Measurements from ENCODE around the gene GBE1.

The GBE1 gene

GRCh38 chr3:81572201-81572756 lies 189.2 kb downstream of the GBE1 start:
- H3K9me3 Mint-ChIP-seq, result no peaks in the 10 kb centered on the region
- no peak overlapping the region for H3K4me3 Mint-ChIP-seq
- DNase-seq (ENCODE audit: low spot score in 2 of 2) (no peak), ATAC-seq (no peak)
- H3K27ac Mint-ChIP-seq, result peak overlapping the region; percentile 33
- H3K4me1 Mint-ChIP-seq, result peaks cover 17% of the 10 kb centered on the region
- peaks cover 41% of the 10 kb centered on the region for H3K36me3 Mint-ChIP-seq

GRCh38 chr3:81568378-81568777 lies 193.1 kb downstream of the GBE1 start:
- Mint-ChIP-seq H3K27ac (no peak overlapping the region), H3K36me3 (peaks cover 35% of the 10 kb centered on the region), H3K4me1 (peaks cover 17% of the 10 kb centered on the region), H3K9me3 (peaks cover 7% of the 10 kb centered on the region), H3K4me3 (no peak overlapping the region)
- ATAC-seq, result no peak
- DNase-seq (ENCODE audit: low spot score in 2 of 2), result no peak

DNA sequence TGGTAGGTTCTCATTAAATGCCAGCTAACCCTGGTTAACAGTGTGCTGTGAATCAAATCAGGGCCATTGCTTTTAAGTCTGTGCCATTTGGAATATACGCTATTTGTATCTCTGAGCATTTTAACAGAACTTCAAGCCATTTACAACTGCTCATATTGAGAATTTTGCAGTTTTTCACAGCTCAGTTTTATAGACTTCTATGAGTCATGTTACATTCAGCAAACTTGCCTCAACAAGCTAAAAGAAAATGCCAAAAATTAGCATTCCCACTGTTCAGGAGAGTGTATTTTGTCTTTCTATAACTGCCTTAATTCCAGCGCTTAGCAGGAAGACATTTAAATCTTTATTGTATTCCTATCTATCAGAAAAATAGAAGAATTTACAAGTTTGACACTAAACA lies 196.4 kb downstream of the GBE1 start:
- Mint-ChIP-seq H3K4me1 (no peaks in the 10 kb centered on the region), H3K4me3 (no peak overlapping the region), H3K27ac (no peak overlapping the region), H3K36me3 (peaks cover 18% of the 10 kb centered on the region), H3K9me3 (peaks cover 7% of the 10 kb centered on the region)
- no peak for ATAC-seq
- no peak for DNase-seq (ENCODE audit: low spot score in 2 of 2)

DNA sequence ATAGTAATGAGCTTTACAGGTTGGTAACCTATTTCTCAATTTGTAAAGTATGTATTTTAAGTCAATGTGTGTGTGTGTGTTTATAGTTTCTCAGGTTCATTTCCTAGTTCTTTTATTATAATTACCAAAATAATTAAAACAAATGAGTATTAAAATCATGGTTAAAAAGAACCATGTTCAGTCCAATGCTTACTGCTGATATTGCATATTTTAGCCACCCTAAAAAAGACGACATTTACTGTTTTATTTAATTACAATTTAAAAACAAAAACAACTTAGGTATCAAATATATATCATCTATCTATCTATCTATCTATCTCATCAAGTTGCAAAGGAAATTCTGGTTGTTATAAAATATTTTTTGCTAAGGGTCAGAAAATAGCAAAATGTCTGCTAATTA lies 203.3 kb downstream of the GBE1 start:
- H3K4me3 Mint-ChIP-seq, result no peak overlapping the region
- ATAC-seq, result no peak
- no peaks in the 10 kb centered on the region for H3K9me3 Mint-ChIP-seq
- DNase-seq (ENCODE audit: low spot score in 2 of 2), result no peak
- no peak overlapping the region for H3K27ac Mint-ChIP-seq
- H3K36me3 Mint-ChIP-seq, result peaks cover 11% of the 10 kb centered on the region
- H3K4me1 Mint-ChIP-seq, result peaks cover 9% of the 10 kb centered on the region

DNA sequence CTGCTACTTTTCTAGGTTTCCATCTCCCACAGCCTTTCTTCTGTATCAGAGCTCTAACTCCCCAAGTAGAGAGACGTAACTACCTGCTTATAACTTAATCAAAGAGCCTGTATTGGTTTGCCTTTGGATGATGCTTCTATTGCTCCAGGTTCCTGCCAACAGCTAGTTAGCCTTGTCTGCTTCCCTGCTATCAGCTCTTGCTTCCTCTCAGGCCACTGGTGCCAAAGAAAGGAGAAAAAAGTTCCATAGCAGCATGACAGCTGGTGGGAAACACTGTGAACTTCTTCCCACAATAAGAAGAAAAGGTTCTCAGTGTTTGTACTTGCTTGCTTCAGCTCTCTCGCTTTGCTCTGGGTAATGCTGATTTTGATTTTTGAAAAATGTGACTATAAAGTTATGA lies 206.6 kb downstream of the GBE1 start:
- peaks cover 9% of the 10 kb centered on the region for H3K4me1 Mint-ChIP-seq
- peaks cover 25% of the 10 kb centered on the region for H3K36me3 Mint-ChIP-seq
- no peaks in the 10 kb centered on the region for H3K9me3 Mint-ChIP-seq
- H3K4me3 Mint-ChIP-seq, result no peak overlapping the region
- H3K27ac Mint-ChIP-seq, result no peak overlapping the region
- DNase-seq (ENCODE audit: low spot score in 2 of 2) (no peak), ATAC-seq (no peak)

GRCh38 chr3:81554388-81554787 lies 207.1 kb downstream of the GBE1 start:
- no peak overlapping the region for H3K4me3 Mint-ChIP-seq
- DNase-seq (ENCODE audit: low spot score in 2 of 2) (no peak), ATAC-seq (peak; percentile 89)
- peaks cover 9% of the 10 kb centered on the region for H3K4me1 Mint-ChIP-seq
- peaks cover 25% of the 10 kb centered on the region for H3K36me3 Mint-ChIP-seq
- no peaks in the 10 kb centered on the region for H3K9me3 Mint-ChIP-seq
- H3K27ac Mint-ChIP-seq, result no peak overlapping the region

DNA sequence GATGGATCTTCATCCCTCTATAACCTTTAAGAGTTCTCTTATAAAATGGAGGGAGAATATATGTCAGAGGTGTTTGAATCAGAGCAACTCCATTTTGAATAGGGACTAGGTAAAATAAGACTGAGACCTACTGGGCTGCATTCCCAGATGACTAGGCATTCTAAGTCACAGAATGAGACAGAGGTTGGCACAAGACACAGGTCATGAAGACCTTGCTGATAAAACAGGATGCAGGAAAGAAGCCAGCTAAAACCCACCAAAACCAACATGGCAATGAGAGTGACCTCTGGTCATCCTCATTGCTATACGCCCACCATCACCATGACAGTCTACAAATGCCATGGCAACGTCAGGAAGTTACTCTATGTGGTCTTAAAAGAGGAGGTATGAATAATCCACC lies 211.0 kb downstream of the GBE1 start:
- no peak for DNase-seq (ENCODE audit: low spot score in 2 of 2)
- Mint-ChIP-seq H3K36me3 (peaks cover 19% of the 10 kb centered on the region), H3K4me3 (no peak overlapping the region), H3K9me3 (no peaks in the 10 kb centered on the region), H3K27ac (no peak overlapping the region), H3K4me1 (peaks cover 5% of the 10 kb centered on the region)
- ATAC-seq, result no peak

- H3K27ac Mint-ChIP-seq, result no peak overlapping the region
- H3K9me3 Mint-ChIP-seq, result no peaks in the 10 kb centered on the region
- no peak for ATAC-seq
- peaks cover 2% of the 10 kb centered on the region for H3K4me1 Mint-ChIP-seq
- no peak overlapping the region for H3K4me3 Mint-ChIP-seq
- no peak for DNase-seq (ENCODE audit: low spot score in 2 of 2)
- peaks cover 19% of the 10 kb centered on the region for H3K36me3 Mint-ChIP-seq
Observed at GRCh38 chr3:81549831-81550230, 211.6 kb downstream of the GBE1 start.

DNA sequence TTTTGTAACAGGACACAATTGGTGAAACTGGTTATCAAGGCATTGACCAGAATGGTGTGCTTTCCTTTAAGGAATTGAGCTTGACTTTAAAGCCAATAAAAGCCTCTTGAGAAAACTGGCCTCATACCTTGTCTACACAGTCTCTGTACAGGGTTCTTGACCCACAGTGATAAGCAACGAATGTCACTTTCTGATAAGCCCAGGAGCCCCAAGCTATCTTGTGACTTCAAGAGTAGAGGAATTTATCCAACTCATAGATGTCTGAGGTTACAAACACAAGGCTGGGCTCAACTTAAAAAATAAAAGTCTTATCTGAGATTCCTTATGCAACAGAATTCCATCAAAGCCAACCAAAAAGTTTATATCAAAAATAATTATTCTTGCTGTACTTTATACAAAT lies 212.1 kb downstream of the GBE1 start:
- no peak overlapping the region for H3K27ac Mint-ChIP-seq
- no peaks in the 10 kb centered on the region for H3K9me3 Mint-ChIP-seq
- DNase-seq (ENCODE audit: low spot score in 2 of 2), result no peak
- H3K4me1 Mint-ChIP-seq, result no peaks in the 10 kb centered on the region
- H3K36me3 Mint-ChIP-seq, result peaks cover 19% of the 10 kb centered on the region
- no peak for ATAC-seq
- no peak overlapping the region for H3K4me3 Mint-ChIP-seq

- no peak for DNase-seq (ENCODE audit: low spot score in 2 of 2)
- no peak overlapping the region for H3K27ac Mint-ChIP-seq
- ATAC-seq, result no peak
- peaks cover 5% of the 10 kb centered on the region for H3K36me3 Mint-ChIP-seq
- no peaks in the 10 kb centered on the region for H3K4me1 Mint-ChIP-seq
- H3K9me3 Mint-ChIP-seq, result no peaks in the 10 kb centered on the region
- H3K4me3 Mint-ChIP-seq, result no peak overlapping the region
Observed at GRCh38 chr3:81545572-81545971, 215.9 kb downstream of the GBE1 start.

GRCh38 chr3:81544385-81544784 lies 217.1 kb downstream of the GBE1 start:
- H3K4me3 Mint-ChIP-seq, result no peak overlapping the region
- no peak for ATAC-seq
- H3K4me1 Mint-ChIP-seq, result no peaks in the 10 kb centered on the region
- peaks cover 5% of the 10 kb centered on the region for H3K36me3 Mint-ChIP-seq
- H3K9me3 Mint-ChIP-seq, result no peaks in the 10 kb centered on the region
- no peak overlapping the region for H3K27ac Mint-ChIP-seq
- no peak for DNase-seq (ENCODE audit: low spot score in 2 of 2)

- peak; percentile 36 for ATAC-seq
- H3K27ac Mint-ChIP-seq, result no peak overlapping the region
Observed at GRCh38 chr3:81540787-81541186, 220.7 kb downstream of the GBE1 start.

DNA sequence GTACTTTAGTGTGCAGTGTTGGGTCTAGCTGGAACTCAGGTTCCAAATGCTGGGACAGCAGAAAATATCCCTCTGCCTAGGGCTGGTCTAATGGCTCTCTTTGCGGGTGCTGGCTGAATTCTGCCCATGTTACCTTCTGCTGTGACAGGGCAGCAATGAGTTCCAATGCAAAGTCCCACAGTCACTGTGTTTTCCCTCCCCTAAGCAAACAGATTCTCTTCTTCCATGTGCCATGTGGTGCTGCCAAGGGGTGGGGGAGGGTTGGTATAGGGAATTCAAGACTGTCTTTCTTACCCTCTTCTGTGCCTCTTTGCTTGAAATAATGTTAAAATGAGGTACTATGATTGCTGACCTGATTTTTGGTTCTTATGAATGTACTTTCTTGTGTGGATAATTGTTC lies 229.6 kb downstream of the GBE1 start:
- no peak for DNase-seq (ENCODE audit: low spot score in 2 of 2)
- Mint-ChIP-seq H3K27ac (no peak overlapping the region), H3K4me1 (no peaks in the 10 kb centered on the region), H3K9me3 (peaks cover 7% of the 10 kb centered on the region), H3K4me3 (no peak overlapping the region), H3K36me3 (peaks cover 59% of the 10 kb centered on the region)
- ATAC-seq, result no peak

More at GRCh38 chr3:81540787-81541186, 220.7 kb downstream of the GBE1 start:
- Mint-ChIP-seq H3K4me1 (no peaks in the 10 kb centered on the region), H3K9me3 (no peaks in the 10 kb centered on the region), H3K4me3 (no peak overlapping the region), H3K36me3 (peaks cover 7% of the 10 kb centered on the region)
- DNase-seq (ENCODE audit: low spot score in 2 of 2), result no peak

DNA sequence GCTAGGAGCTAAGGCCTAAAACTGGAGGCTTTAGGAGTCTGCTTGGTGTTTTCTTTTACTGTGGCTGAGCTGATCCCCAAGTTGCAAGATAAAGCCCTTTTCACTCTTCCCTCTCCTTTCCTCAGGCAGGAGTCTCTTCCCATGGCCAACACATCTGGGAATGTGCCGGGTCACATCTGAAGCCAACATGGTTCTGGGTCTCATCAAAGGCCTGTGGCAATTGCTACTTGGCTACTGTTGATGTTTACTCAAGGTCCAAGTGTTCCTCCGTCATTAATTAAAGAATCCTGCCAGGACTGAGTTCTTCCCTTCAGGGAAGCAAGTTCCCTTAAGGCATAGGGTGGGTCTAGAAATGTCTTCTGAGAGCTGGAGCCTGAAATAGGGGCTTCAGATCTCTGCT lies 230.2 kb downstream of the GBE1 start:
- H3K4me3 Mint-ChIP-seq, result no peak overlapping the region
- H3K9me3 Mint-ChIP-seq, result peaks cover 7% of the 10 kb centered on the region
- H3K4me1 Mint-ChIP-seq, result no peaks in the 10 kb centered on the region
- DNase-seq (ENCODE audit: low spot score in 2 of 2) (no peak), ATAC-seq (no peak)
- no peak overlapping the region for H3K27ac Mint-ChIP-seq
- peaks cover 56% of the 10 kb centered on the region for H3K36me3 Mint-ChIP-seq

DNA sequence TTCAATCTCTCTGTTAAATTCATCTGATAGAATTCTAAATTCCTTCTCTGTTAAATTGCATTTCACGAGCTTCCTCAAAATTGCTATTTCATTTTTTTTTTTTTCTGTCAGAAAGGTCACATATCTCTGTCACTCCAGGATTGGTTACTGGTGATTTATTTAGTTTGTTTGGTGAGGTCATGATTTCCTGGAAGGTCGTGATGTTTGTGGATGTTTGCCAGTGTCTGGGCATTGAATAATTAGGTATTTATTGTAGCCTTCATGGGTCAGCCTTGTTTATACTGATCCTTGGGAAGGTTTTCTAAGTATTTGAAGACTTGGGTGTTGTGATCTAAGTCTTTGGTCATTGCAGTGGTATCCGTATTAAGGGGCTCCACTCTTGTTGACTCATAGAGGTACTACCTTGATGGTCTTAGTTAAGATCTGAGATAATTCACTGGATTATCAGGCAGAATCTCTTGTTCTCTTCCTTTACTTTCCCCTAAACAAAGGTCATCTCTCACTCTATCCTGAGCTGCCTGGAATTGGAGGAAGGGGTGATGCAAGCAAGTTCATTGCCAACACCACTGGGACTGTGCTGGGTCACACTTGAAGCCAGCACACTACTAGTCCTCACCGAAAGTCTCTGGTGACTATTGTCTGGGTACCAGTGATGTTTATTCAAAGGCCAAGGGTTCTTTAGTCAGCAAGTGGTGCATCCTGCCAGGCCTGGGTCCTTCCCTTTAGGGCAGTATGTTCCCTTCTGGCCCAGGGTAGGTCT lies 231.1 kb downstream of the GBE1 start:
- no peak overlapping the region for H3K27ac Mint-ChIP-seq
- DNase-seq (ENCODE audit: low spot score in 2 of 2) (no peak), ATAC-seq (no peak)
- H3K36me3 Mint-ChIP-seq, result peaks cover 47% of the 10 kb centered on the region
- no peaks in the 10 kb centered on the region for H3K4me1 Mint-ChIP-seq
- peaks cover 11% of the 10 kb centered on the region for H3K9me3 Mint-ChIP-seq
- no peak overlapping the region for H3K4me3 Mint-ChIP-seq

DNA sequence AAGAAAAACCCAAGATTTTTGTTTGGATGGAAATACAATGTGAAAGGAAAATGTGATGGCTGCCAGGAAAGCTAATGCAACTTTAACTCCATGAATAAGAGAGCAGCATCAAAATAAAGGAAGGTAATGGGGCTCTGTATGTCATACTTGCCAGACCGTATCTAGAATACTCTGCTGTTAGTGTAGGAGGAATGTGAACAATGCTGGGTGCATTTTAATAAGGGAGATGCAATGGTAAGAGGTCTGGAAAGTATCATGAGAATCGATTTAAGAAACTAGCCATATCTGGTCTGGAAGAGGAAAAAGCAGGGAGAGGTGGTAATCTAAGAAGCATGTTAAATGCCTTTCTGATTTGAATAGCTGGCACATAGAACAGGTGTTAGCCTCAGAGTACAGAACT lies 239.6 kb downstream of the GBE1 start:
- ATAC-seq, result no peak
- H3K9me3 Mint-ChIP-seq, result peaks cover 4% of the 10 kb centered on the region
- DNase-seq (ENCODE audit: low spot score in 2 of 2), result no peak
- no peak overlapping the region for H3K27ac Mint-ChIP-seq
- no peaks in the 10 kb centered on the region for H3K4me1 Mint-ChIP-seq
- H3K4me3 Mint-ChIP-seq, result no peak overlapping the region
- H3K36me3 Mint-ChIP-seq, result peaks cover 16% of the 10 kb centered on the region
